SU-DHL-6 (cell line): ENCODE results near the gene WDR64.

ENCODE experiments used
- H2AFZ ChIP-seq: fragments of 200-600 bp; sonication (generic); 2 replicates; pipeline ENCODE4 v1.6.1; 2014; ENCODE audit warnings: low read depth, mild to moderate bottlenecking, moderate library complexity, mixed read lengths, antibody characterized with exemption, low read length; ENCODE audit not compliant: severe bottlenecking
- H3F3A ChIP-seq: fragments of 200-600 bp; shearing (Covaris generic); 2 replicates; pipeline ENCODE4 v1.6.0; 2016; ENCODE audit warnings: antibody characterized with exemption, mild to moderate bottlenecking; ENCODE audit not compliant: insufficient read depth
- H3K27ac ChIP-seq: fragments of 200-600 bp; sonication (generic); 2 replicates; pipeline ENCODE4 v1.5.1; 2016; ENCODE audit warnings: low read depth, mild to moderate bottlenecking, low read length, moderate library complexity, mixed read lengths
- H3K27me3 ChIP-seq: fragments of 200-600 bp; sonication (generic), shearing (Covaris generic); 2 replicates; pipeline ENCODE4 v1.6.0; 2014; ENCODE audit warnings: mild to moderate bottlenecking, low read length
- H3K36me3 ChIP-seq: fragments of 200-600 bp; sonication (generic); 2 replicates; pipeline ENCODE4 v1.6.1; 2014; ENCODE audit warnings: mild to moderate bottlenecking, low read length, mixed read lengths
- H3K4me2 ChIP-seq: fragments of 300-600, 200-600 bp; shearing (Covaris generic), sonication (generic); 2 replicates; pipeline ENCODE4 v1.6.0; 2014; ENCODE audit warnings: low read length, low read depth, mild to moderate bottlenecking; ENCODE audit not compliant: poor library complexity, severe bottlenecking
- H3K4me3 ChIP-seq: fragments of 200-600 bp; sonication (generic); 2 replicates; pipeline ENCODE4 v1.5.1; 2014; ENCODE audit warnings: antibody characterized with exemption, low read length, mild to moderate bottlenecking, mixed read lengths; ENCODE audit not compliant: insufficient read depth, poor library complexity, severe bottlenecking
- H3K79me2 ChIP-seq: fragments of 200-600 bp; sonication (generic); 2 replicates; pipeline ENCODE4 v1.6.1; 2014; ENCODE audit warnings: mild to moderate bottlenecking, low read length, moderate library complexity; ENCODE audit not compliant: insufficient read depth
- H3K9ac ChIP-seq: fragments of 200-600 bp; sonication (generic); 2 replicates; pipeline ENCODE4 v1.7.0; 2014; ENCODE audit warnings: mild to moderate bottlenecking, low read length
- H3K9me2 ChIP-seq: fragments of 200-600 bp; sonication (generic); replicated peaks from 2 replicates; pipeline ENCODE4 v1.6.1; 2014; ENCODE audit warnings: low read length; ENCODE audit not compliant: insufficient read depth
- H3K9me3 ChIP-seq: fragments of 200-600 bp; sonication (generic); 2 replicates; pipeline ENCODE4 v1.6.1; 2014; ENCODE audit warnings: low read length, mixed read lengths; ENCODE audit not compliant: insufficient read depth
- H4K20me1 ChIP-seq: fragments of 200-600 bp; sonication (generic); 2 replicates; pipeline ENCODE4 v1.6.1; 2014; ENCODE audit warnings: low read depth, mild to moderate bottlenecking, antibody characterized with exemption, low read length, moderate library complexity, mixed read lengths
- EZH2phosphoT487 ChIP-seq: fragments of 200-600 bp; sonication (generic), shearing (Covaris generic); conservative IDR thresholded peaks from 2 replicates; pipeline ENCODE4 v1.6.1; 2018; ENCODE audit warnings: mild to moderate bottlenecking, antibody characterized with exemption, low read length, moderate library complexity, mixed read lengths
- TF ChIP-seq, protein P1 (sequence below): fragments of 200-600 bp; sonication (generic); IDR thresholded peaks from one replicate; pipeline ENCODE4 v1.5.1; 2017; ENCODE audit warnings: antibody characterized with exemption, mild to moderate bottlenecking, low read length, moderate library complexity; ENCODE audit not compliant: insufficient read depth, poor library complexity, severe bottlenecking

WDR64 gene

DNA sequence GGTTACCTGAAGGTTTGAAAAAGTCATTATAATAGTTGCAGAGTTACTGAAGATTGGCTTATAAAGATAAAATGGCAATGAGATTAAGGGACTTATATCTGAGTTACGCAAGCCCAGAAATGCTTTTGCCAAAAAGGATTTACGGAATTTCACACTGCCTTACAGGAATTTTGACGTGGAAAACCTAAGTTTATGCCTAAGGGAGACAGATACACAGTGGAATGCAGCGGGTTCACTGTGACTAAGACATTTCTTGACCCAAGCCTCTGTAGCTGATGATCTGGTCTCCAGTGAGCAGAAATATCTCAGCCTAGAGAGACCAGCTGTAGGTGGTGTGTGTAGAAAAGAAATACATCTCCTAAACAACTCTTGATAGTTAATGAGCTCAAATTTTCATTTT is 185.8 kb downstream of the WDR64 start:
- no peak for TF ChIP-seq EZH2phosphoT487
- TF ChIP-seq, protein P1, sequence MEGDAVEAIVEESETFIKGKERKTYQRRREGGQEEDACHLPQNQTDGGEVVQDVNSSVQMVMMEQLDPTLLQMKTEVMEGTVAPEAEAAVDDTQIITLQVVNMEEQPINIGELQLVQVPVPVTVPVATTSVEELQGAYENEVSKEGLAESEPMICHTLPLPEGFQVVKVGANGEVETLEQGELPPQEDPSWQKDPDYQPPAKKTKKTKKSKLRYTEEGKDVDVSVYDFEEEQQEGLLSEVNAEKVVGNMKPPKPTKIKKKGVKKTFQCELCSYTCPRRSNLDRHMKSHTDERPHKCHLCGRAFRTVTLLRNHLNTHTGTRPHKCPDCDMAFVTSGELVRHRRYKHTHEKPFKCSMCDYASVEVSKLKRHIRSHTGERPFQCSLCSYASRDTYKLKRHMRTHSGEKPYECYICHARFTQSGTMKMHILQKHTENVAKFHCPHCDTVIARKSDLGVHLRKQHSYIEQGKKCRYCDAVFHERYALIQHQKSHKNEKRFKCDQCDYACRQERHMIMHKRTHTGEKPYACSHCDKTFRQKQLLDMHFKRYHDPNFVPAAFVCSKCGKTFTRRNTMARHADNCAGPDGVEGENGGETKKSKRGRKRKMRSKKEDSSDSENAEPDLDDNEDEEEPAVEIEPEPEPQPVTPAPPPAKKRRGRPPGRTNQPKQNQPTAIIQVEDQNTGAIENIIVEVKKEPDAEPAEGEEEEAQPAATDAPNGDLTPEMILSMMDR = no peak
- Histone ChIP-seq H3K79me2 (no peaks in the 10 kb centered on the region), H3K9me2 (no peaks in the 10 kb centered on the region), H3K36me3 (no peaks in the 10 kb centered on the region), H3K27ac (no peak overlapping the region), H3K4me2 (no peak overlapping the region), H4K20me1 (no peaks in the 10 kb centered on the region), H2AFZ (no peak overlapping the region), H3F3A (no peaks in the 10 kb centered on the region), H3K9ac (no peak overlapping the region), H3K4me3 (no peak overlapping the region), H3K9me3 (no peaks in the 10 kb centered on the region), H3K27me3 (no peaks in the 10 kb centered on the region)

DNA sequence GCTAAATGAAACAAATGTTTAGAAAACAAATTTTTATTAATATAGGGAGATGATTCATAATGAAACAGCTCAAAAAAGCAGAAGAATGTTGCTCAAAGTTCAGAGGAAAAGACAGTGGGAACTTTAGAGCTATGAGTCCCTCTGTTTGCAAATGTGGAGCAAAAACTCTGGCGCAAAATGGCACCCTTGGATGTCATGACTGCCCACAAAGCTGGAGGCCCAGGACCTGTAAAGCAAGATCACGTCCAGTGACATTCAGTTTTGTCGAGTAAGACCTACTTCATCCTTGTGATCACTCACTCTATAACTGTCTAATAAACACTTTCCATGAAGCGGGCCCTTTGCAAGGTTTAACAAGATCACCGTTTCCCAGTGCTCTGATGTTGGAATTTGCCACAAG is 186.8 kb downstream of the WDR64 start:
- Histone ChIP-seq H3F3A (no peaks in the 10 kb centered on the region), H4K20me1 (no peaks in the 10 kb centered on the region), H3K36me3 (no peaks in the 10 kb centered on the region), H3K27ac (no peak overlapping the region), H3K27me3 (no peaks in the 10 kb centered on the region), H3K79me2 (no peaks in the 10 kb centered on the region), H3K4me2 (no peak overlapping the region), H3K9me3 (no peaks in the 10 kb centered on the region), H2AFZ (no peak overlapping the region), H3K9ac (no peak overlapping the region), H3K4me3 (no peak overlapping the region), H3K9me2 (no peaks in the 10 kb centered on the region)
- TF ChIP-seq, protein P1 = no peak
- TF ChIP-seq EZH2phosphoT487 = no peak

DNA sequence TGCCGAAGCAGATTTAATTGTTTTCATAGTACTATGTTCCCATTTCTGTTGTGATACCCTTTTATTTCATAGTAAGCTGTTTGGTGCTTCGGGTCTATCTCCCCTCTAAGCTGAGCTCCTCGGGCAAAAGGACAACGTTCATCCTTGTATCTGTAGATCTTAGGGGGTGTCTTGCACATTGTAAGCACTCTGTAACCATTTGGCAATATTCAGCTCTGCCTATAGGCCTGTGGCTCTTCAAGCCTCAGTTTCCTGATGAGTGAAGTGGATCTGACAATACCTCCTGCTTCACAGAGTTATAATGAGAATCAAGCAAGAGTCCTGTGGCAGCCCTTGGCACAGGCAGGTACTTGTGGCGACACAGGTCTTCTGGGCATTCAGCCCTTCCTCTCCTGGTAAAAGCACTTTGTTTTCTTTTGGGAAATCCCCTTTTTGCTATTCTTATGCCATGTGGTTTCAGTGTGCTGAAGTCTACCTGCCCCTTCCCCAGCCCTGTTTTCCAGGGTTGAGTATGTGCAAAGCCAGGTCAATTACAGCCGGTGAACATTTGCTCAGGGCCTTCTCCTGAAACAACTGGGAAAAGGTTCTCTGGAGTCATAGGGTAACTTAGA is 187.4 kb downstream of the WDR64 start:
- H3K4me2 ChIP-seq = no peak overlapping the region
- no peaks in the 10 kb centered on the region for H4K20me1 ChIP-seq
- H3K79me2 ChIP-seq = no peaks in the 10 kb centered on the region
- H3K27me3 ChIP-seq = no peaks in the 10 kb centered on the region
- H3K4me3 ChIP-seq = no peak overlapping the region
- no peaks in the 10 kb centered on the region for H3K9me3 ChIP-seq
- no peaks in the 10 kb centered on the region for H3F3A ChIP-seq
- no peak overlapping the region for H3K9ac ChIP-seq
- TF ChIP-seq EZH2phosphoT487 = no peak
- TF ChIP-seq, protein P1 = no peak
- no peaks in the 10 kb centered on the region for H3K9me2 ChIP-seq
- no peak overlapping the region for H3K27ac ChIP-seq
- H3K36me3 ChIP-seq = no peaks in the 10 kb centered on the region
- no peak overlapping the region for H2AFZ ChIP-seq
